ENCODE data around the gene ATP2C1.

DNA sequence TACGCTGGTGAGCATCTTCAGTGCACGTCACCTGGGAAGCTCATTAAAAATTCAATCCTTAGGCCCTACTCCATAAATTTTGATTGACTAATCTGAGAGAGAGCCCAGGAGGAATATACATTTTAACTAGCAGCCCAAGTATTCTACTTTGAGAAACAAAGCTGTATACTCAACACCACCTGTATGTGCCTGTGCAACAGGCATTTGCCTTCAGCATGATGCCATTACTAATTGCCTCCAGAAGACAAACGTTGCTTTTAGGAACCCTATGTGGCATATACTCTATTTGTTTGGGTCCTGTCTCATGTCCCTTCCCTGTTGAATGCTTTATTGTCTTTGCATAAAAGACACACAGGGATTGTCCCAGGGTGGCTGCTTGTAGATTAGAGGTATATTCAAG, 125.1 kb downstream of the ATP2C1 start:
- TF ChIP-seq CTCF (conservative IDR thresholded peaks at IDR 0.05; ENCODE audit: low read depth, low read length) (no peak), EZH2phosphoT487 (IDR thresholded peaks at IDR 0.05; ENCODE audit: borderline replicate concordance, low read length) (no peak)

All from PC-3 (cell line).